Dedifferentiated amniotic fluid mesenchymal stem cell (primary cell): Measurements from ENCODE around the gene FNDC8.
"Not testable (repeated sequence)": the region's sequence is repeated elsewhere in the genome, so short reads cannot be mapped to it uniquely, and the experiment has no call there.

ENCODE experiments used
- DNase-seq: peaks from one replicate; pipeline ENCODE4 v3.0.0-alpha.2; 2016; ENCODE audit errors: extremely low spot score

FNDC8 gene

GRCh38 chr17:35142467-35142796 lies 21.0 kb downstream of the FNDC8 start:
- DNase-seq, result no peak

- no peak for DNase-seq
Measured at GRCh38 chr17:35144840-35145239, 23.4 kb downstream of the FNDC8 start.

GRCh38 chr17:35146214-35146833 lies 24.9 kb downstream of the FNDC8 start:
- no peak for DNase-seq

DNA sequence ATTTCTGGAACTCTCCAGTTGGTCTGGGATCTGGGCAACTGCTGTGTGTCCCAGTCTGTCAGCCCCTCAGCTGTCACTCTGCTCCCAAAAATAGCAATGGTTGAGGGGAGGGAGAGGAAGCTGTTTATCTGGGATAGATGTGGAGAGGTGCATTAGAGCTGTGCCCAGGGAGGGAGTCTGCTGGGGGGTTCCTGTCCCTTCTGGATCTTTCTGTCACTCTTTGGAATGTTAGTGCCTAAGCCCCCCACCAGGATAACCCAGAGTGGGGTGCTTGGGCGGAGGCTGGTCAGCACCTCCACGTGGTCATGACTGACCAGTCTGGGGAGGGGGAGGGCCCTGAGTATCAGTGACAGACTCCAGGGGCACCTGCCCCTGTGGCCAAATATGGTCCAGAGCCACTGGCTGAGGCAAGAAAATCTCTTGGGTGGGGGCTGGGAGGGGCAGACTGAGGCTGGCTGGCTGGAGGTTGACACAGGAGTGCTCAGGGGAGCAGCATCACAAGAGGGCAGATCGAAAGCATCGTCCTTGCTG lies 26.0 kb downstream of the FNDC8 start, which contains the start of gene UNC45B:
UNC45B (plus strand) TSS at position 443 of the 531 bp plus-strand sequence. CDS start 447 bp downstream, outside the sequence.
- DNase-seq, result no peak

GRCh38 chr17:35148144-35148543 lies 26.7 kb downstream of the FNDC8 start:
- DNase-seq, result no peak

DNA sequence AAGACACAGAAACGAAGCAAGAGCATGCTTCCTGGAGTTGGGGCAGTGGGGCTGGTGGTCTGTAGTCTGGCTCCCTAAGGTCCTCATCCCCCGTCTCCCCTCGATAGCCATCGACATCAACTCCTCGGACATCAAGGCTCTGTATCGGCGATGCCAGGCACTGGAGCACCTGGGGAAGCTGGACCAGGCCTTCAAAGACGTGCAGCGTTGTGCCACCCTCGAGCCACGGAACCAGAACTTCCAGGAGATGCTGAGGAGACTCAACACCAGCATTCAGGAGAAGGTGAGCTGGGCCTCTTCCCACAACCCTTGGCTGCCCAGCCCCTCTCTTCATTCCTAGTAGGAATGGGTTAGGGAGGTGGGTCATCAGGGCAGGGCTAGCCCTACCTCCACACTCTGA lies 28.5 kb downstream of the FNDC8 start:
- no peak for DNase-seq

- not testable (repeated sequence) for DNase-seq
Measured at GRCh38 chr17:35151080-35151479, 29.7 kb downstream of the FNDC8 start.

GRCh38 chr17:35152421-35153140 lies 31.2 kb downstream of the FNDC8 start:
- no peak for DNase-seq

GRCh38 chr17:35154196-35155165 lies 33.1 kb downstream of the FNDC8 start:
- DNase-seq, result no peak

DNA sequence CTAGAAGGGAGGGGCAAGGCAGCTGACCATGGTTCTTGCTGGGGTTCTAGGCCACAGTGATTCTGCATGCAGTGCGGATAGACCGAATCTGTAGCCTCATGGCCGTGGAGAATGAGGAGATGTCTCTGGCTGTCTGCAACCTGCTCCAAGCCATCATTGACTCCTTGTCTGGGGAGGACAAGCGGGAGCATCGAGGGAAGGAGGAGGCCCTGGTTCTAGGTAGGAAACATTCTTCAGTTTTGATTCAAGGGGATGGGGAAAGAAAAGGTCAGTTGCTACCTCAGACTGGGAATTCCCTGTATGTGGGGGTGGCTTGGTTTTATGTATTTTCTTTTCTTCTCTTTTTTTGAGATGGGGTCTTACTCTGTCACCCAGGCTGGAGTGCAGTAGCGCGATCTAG lies 33.8 kb downstream of the FNDC8 start:
- no peak for DNase-seq

DNA sequence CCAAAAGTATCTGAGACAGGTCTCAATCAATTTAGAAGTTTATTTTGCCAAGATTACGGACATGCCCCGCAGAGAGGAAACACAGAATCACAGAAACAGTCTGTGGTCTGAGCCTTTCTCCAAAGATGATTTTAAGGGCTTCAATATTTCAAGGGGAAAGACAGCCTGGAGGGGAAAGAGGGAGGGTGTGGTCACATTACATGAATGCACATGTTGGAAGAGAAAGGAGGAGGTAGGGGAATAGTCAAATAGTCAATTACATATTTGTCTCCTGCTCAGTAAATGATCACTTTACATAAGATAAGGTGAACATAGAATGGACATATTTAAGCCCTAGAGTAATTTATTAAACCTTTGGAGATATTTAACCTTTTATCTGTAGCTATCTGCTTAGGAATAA lies 38.5 kb downstream of the FNDC8 start:
- DNase-seq, result no peak

DNA sequence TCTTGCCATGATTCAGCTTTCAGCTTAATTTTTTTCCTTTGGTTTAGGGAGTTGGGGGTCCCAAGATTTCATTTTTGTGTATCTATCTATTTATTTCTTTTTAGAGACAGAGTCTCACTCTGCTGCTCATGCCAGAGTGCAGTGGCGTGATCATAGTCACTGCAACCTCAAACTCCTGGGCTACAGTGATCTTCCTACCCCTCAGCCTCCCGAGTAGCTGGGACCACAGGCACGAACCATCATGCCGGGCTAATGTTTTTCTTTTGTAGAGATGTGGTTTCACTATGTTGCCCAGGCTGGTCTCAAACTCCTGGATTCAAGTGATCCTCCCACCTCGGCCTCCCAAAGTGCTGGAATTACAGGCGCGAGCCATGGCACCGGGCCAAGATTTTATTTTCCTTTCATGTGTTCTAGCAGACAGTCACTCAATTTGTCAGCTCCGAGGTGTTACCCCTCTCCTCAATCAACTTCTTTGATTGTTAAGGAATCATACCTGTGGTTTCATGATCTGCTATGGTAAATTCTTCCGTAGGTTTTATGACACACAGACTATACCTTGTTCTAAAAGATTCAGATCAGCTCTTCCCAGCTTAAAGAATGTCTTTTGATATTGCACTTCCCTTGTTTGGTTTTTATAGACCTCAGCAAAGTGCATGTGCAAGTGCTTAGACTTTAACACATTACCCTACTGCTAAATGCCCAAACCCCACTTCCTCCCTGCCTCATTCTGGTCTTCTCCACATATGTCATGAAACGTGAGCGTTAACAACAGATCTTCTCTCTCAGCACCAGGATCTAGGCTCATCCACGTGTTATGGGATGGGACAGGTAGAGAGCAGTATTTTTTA lies 39.2 kb downstream of the FNDC8 start:
- no peak for DNase-seq

DNA sequence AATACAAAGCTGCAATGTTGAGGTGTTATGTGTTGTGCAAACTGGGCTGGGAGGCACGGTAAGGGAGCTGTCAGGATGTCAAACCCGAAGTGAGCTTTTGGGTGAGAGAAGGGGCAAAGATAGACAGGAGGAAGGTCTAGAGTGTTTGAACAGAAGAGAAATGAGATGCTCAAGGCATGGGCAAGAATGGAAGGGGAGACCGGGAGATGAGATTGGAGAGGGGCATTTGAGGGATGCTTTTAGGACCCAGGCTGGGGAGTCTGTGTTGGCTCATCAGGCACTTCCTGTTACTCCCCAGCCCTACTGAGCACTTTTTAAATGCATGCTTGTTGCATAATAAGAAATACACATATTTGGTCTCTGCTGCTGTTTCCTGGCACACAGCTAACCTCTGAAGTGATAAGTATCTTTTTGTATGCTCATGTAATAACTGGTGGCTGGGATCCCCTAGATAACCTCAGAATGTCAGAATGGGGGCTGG lies 39.9 kb downstream of the FNDC8 start:
- no peak for DNase-seq

DNA sequence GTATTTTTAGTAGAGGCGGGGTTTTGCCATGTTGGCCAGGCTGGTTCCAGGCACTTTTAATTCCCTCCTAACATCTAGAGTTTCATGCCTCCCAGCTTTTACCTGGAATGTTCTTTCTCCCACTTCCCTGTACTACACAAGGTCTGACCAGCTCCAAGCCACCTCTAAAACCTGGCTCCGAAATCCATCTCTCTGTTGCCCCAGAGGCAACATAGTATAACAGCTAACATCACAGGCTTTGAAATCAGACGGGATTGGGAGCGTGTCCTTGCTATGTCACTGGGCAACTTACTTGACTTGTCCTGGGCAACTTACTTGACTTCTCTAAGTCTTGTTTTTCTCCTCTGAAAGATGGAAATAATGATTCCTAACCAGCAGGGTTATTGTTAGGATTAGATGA lies 41.3 kb downstream of the FNDC8 start:
- no peak for DNase-seq

- no peak for DNase-seq
Measured at GRCh38 chr17:35163886-35164285, 42.5 kb downstream of the FNDC8 start.

DNA sequence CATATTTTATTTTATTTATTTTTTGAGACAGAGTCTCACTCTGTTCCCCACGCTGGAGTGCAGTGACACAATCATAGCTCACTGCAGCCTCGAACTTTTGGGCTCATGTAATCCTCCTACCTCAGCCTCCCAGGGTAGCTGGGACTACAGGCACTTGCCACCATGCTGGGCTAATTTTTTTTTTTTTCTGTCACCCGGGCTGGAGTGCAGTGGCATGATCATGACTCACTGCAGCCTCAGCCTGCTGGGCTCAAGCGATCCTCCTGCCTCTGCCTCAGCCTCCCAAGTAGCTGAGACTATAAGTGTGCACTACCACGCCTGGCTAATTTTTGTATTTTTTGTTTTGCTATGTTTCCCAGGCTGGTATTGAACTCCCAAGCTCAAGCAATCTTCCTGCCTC lies 43.3 kb downstream of the FNDC8 start:
- no peak for DNase-seq

DNA sequence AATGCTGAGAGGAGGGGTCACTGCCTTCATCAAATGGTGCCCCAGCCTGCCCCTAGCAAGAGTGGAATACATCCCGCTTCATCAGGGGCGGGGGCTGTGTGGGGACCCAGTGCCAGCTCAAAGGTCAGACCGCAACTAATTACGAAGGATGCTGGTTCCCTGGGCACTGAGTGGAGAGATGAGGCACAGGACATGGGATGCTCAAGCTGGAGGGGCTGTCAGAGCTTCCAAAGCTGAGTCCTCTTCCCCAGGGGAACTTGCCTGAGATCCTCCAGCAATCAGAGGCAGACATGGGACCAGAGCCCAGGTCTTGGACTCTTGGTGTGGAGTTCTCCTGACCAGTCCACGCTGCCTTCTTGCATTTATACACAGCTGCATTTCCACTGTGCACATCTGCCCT lies 45.1 kb downstream of the FNDC8 start:
- no peak for DNase-seq

GRCh38 chr17:35167046-35167445 lies 45.6 kb downstream of the FNDC8 start:
- no peak for DNase-seq

DNA sequence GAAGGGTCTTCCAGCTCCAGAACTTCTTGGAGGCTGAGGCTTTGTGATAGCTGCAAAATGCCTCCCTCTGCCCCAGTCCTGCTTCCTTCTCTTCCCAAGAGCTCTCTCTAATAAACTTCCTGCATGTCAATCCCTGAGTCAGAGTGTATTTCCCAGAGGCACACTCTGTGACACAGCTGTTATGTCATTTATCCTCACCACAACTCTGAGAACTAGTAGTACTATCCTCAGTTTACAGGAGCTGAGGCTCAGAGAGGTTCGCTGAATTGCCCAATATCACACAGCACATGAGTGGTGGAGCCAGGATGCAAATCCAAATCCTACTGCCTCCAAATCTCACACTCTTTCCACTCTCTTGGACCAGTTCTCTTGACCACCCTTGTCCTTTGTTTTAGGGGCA lies 46.3 kb downstream of the FNDC8 start:
- no peak for DNase-seq

GRCh38 chr17:35169835-35170363 lies 48.5 kb downstream of the FNDC8 start:
- DNase-seq, result no peak
